HepG2 (cell line): ENCODE data around the gene LIM2. TPM values are rescaled to one million over a fixed set of nuclear protein-coding genes. Genes with fewer than 3 reads are reported as not detected.
A peak's percentile ranks its signal among the peaks of the same experiment; 100 is the strongest.

Experiments used
- DZIP1 ChIP-seq: sonication (generic); formaldehyde crosslinking; IDR thresholded peaks from 2 replicates; pipeline ENCODE4 v1.5.0; 2020; ENCODE audit warnings: mild to moderate bottlenecking, missing genetic modification reagents
- KAT2B ChIP-seq: fragments of 150-350 bp; IDR thresholded peaks from 2 replicates; pipeline ENCODE4 v1.6.1; 2014; ENCODE audit warnings: low read depth, low read length, borderline replicate concordance
- KMT2B ChIP-seq: IDR thresholded peaks from 2 replicates; pipeline ENCODE4 v1.6.1; 2016; ENCODE audit warnings: missing genetic modification reagents, missing compliant biosample characterization
- NR2F6 ChIP-seq, 2 experiments: IDR thresholded peaks; 2 replicates each; pipeline ENCODE4 v1.6.1; 2016; ENCODE audit warnings: antibody characterized with exemption in 1 of 2, mild to moderate bottlenecking in 1 of 2
- SOX13 ChIP-seq, 3 experiments: fragments of 450-650 bp in 1 of 3; sonication (generic) in 1 of 3; formaldehyde crosslinking in 1 of 3; IDR thresholded peaks in 2 of 3; conservative IDR thresholded peaks in 1 of 3; 2 replicates each; pipeline versions ENCODE4 v1.5.0 to v1.6.1; 2016 to 2020; ENCODE audit warnings: antibody characterized with exemption in 1 of 3, mild to moderate bottlenecking in 1 of 3, missing compliant biosample characterization in 1 of 3, missing genetic modification reagents in 1 of 3, moderate library complexity in 1 of 3
- TEAD3 ChIP-seq: optimal IDR thresholded peaks from 2 replicates; pipeline ENCODE3; 2016; ENCODE audit warnings: borderline replicate concordance
- ZBED4 ChIP-seq: sonication (generic); formaldehyde crosslinking; IDR thresholded peaks from 2 replicates; pipeline ENCODE4 v1.4.0; 2020; ENCODE audit warnings: missing genetic modification reagents, borderline replicate concordance
- ZC3H13 ChIP-seq: sonication (generic); formaldehyde crosslinking; IDR thresholded peaks from 2 replicates; pipeline ENCODE4 v1.8.1; 2023; ENCODE audit warnings: mild to moderate bottlenecking, missing genetic modification reagents, moderate library complexity
- ZMYM3 ChIP-seq: sonication (generic); formaldehyde crosslinking; IDR thresholded peaks from 2 replicates; pipeline ENCODE4 v1.5.1; 2020; ENCODE audit warnings: mild to moderate bottlenecking, missing genetic modification reagents
- ZNF317 ChIP-seq: sonication (generic); formaldehyde crosslinking; IDR thresholded peaks from 2 replicates; pipeline ENCODE4 v1.5.0; 2020; ENCODE audit warnings: mild to moderate bottlenecking, missing genetic modification reagents
- ZNF318 ChIP-seq: sonication (generic); formaldehyde crosslinking; IDR thresholded peaks from 2 replicates; pipeline ENCODE4 v1.4.0; 2020; ENCODE audit warnings: mild to moderate bottlenecking, missing genetic modification reagents
- ZNF841 ChIP-seq: sonication (generic); formaldehyde crosslinking; IDR thresholded peaks from 2 replicates; pipeline ENCODE4 v1.8.1; 2023; ENCODE audit warnings: missing genetic modification reagents, borderline replicate concordance
- polyA plus RNA-seq, 8 experiments: library from polyadenylated mRNA; depleted of rRNA in 3 of 8; stranded (reverse) in 7 of 8; unstranded in 1 of 8; fragments of >200 nt; fragmentation: Illumina TruSeq in 4 of 8; extraction: Trizol in 4 of 8; gene quantifications; 2 replicates each; pipeline versions ENCODE4 v1.2.1 to v1.2.3, GENCODE V29; 2011 to 2016; ENCODE audit warnings: low read depth in 4 of 8, missing spikeins in 1 of 8, mixed read lengths in 1 of 8; ENCODE audit not compliant: insufficient read depth in 1 of 8
- total RNA-seq, 5 experiments: library from RNA; depleted of rRNA; stranded (reverse); fragments of >200 nt; fragmentation: Illumina TruSeq; extraction: Trizol; gene quantifications; 2 replicates each; pipeline ENCODE4 v1.2.3, GENCODE V29; 2016; ENCODE audit warnings: low read depth in 1 of 5

Gene LIM2
- total and polyA plus RNA-seq, 2 of the 13 experiments (the other 11 are each of a cell fraction or from before 2014, with no cell fraction given) = 1.3 TPM; not detected in 1

DNA sequence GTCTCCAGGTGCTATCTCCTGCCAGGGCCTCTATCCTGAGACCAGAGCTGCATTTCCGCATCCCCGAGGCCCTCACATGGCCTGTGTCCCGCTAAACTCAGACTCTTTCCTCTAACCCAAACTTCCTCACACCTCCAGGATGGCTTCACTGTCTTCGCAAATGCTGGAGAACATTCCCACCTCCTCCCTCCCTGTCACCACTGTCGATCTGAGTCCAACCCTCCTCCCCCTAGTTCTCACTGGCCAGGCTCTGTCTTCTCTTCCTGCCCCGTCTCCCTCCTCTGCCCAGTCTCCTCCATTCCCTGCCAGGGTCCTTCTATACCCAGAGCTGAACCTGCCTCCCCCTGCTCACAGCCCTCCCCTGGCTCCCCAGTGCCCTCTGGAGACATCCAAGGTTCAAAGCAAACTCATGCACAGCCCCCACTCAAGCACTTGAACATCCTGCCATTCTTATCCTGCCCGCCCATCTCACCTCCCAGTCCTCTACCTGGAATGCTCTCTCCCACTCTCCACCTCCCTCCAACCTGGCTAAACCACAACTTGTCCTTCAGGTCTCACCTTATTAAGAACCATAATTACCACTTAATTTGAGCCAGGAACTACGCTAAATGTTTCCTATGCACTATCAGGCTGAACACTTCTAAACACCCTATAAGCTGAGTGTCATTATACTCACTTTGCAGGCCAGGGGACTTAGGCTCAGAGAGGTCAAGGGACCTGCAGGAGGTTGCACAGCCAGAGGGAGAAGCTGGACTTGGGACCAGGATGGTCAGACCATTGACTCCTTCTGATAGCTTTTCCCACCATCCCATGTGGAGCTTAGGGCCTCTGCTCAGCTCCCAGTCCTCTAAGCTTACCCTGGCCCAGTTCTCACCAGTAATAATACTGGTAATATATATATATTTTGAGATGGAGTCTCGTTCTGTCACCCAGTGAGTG lies 44.9 kb downstream of the LIM2 start (continued):
- TF ChIP-seq DZIP1 (no peak), ZNF318 (no peak), ZBED4 (CRISPR knock-in tag) (no peak), ZNF841 (no peak), NR2F6 (IDR thresholded peaks at IDR 0.05) (no peak), NR2F6 (CRISPR knock-in tag; IDR thresholded peaks at IDR 0.05) (0 out of 2 replicates have a peak, but pooled peaks have one; percentile 24), TEAD3 (CRISPR knock-in tag) (peak; percentile 39), ZNF317 (CRISPR knock-in tag) (0 out of 2 replicates have a peak, but pooled peaks have one; percentile 10), SOX13 (IDR thresholded peaks at IDR 0.05) (0 out of 2 replicates have a peak, but pooled peaks have one; percentile 10), SOX13 (CRISPR knock-in tag; conservative IDR thresholded peaks at IDR 0.05 in 1 of 2, IDR thresholded peaks at IDR 0.05 in 1 of 2) (no peak), ZC3H13 (CRISPR knock-in tag) (0 out of 2 replicates have a peak, but pooled peaks have one; percentile 18), ZMYM3 (CRISPR knock-in tag) (peak; percentile 96), KAT2B (no peak), KMT2B (CRISPR knock-in tag) (no peak)
